HepG2 (cell line): ENCODE data around the gene NDUFA8. TPM values are rescaled to one million over a fixed set of nuclear protein-coding genes. Genes with fewer than 3 reads are reported as not detected.

Experiments
- EEA1 ChIP-seq: sonication (generic); formaldehyde crosslinking; IDR thresholded peaks from 2 replicates; pipeline ENCODE4 v1.5.1; 2020; ENCODE audit warnings: mild to moderate bottlenecking, missing genetic modification reagents, borderline replicate concordance
- GLI4 ChIP-seq: sonication (generic); formaldehyde crosslinking; IDR thresholded peaks from 2 replicates; pipeline ENCODE4 v1.5.1; 2020; ENCODE audit warnings: missing genetic modification reagents, mild to moderate bottlenecking, moderate library complexity, borderline replicate concordance
- MBD4 ChIP-seq: IDR thresholded peaks from 2 replicates; pipeline ENCODE4 v1.6.1; 2012; ENCODE audit warnings: low read length, inconsistent platforms, borderline replicate concordance
- MEF2D ChIP-seq: sonication (generic); formaldehyde crosslinking; IDR thresholded peaks from 2 replicates; pipeline ENCODE4 v1.5.1; 2020; ENCODE audit warnings: mild to moderate bottlenecking, missing genetic modification reagents
- PHF20 ChIP-seq: sonication (generic); formaldehyde crosslinking; IDR thresholded peaks from 2 replicates; pipeline ENCODE4 v1.5.0; 2020; ENCODE audit warnings: mild to moderate bottlenecking, missing genetic modification reagents
- RNF2 ChIP-seq: fragments of 450-650 bp; conservative IDR thresholded peaks from 2 replicates; pipeline ENCODE4 v1.6.1; 2016; ENCODE audit warnings: low read depth
- SYNCRIP ChIP-seq: fragments of 200-400 bp; formaldehyde crosslinking; IDR thresholded peaks from 2 replicates; pipeline ENCODE4 v1.6.1; 2018; ENCODE audit warnings: mild to moderate bottlenecking, low read depth, low read length; ENCODE audit not compliant: insufficient read depth
- TEF ChIP-seq: sonication (generic); formaldehyde crosslinking; IDR thresholded peaks from 2 replicates; pipeline ENCODE4 v1.5.0; 2020; ENCODE audit warnings: missing genetic modification reagents
- TSC22D2 ChIP-seq: sonication (generic); formaldehyde crosslinking; IDR thresholded peaks from 2 replicates; pipeline ENCODE4 v1.5.1; 2020; ENCODE audit warnings: missing genetic modification reagents, mild to moderate bottlenecking, borderline replicate concordance
- ZNF205 ChIP-seq: IDR thresholded peaks from 2 replicates; pipeline ENCODE4 v1.6.1; 2018; ENCODE audit warnings: missing biosample characterization, missing genetic modification reagents
- ZNF234 ChIP-seq: sonication (generic); formaldehyde crosslinking; conservative IDR thresholded peaks from 2 replicates; pipeline ENCODE4 v1.5.1; 2020; ENCODE audit warnings: mild to moderate bottlenecking, missing genetic modification reagents
- ZNF317 ChIP-seq: sonication (generic); formaldehyde crosslinking; IDR thresholded peaks from 2 replicates; pipeline ENCODE4 v1.5.0; 2020; ENCODE audit warnings: mild to moderate bottlenecking, missing genetic modification reagents
- ZNF747 ChIP-seq: sonication (generic); formaldehyde crosslinking; IDR thresholded peaks from 2 replicates; pipeline ENCODE4 v1.8.1; 2023; ENCODE audit warnings: missing genetic modification reagents, mild to moderate bottlenecking, borderline replicate concordance
- ZSCAN5A ChIP-seq: sonication (generic); formaldehyde crosslinking; IDR thresholded peaks from 2 replicates; pipeline ENCODE4 v1.8.0; 2022; ENCODE audit warnings: mild to moderate bottlenecking, missing genetic modification reagents, borderline replicate concordance
- polyA plus RNA-seq, 8 experiments: library from polyadenylated mRNA; depleted of rRNA in 3 of 8; stranded (reverse) in 7 of 8; unstranded in 1 of 8; fragments of >200 nt; fragmentation: Illumina TruSeq in 4 of 8; extraction: Trizol in 4 of 8; gene quantifications; 2 replicates each; pipeline versions ENCODE4 v1.2.1 to v1.2.3, GENCODE V29; 2011 to 2016; ENCODE audit warnings: low read depth in 4 of 8, missing spikeins in 1 of 8, mixed read lengths in 1 of 8; ENCODE audit not compliant: insufficient read depth in 1 of 8
- total RNA-seq, 5 experiments: library from RNA; depleted of rRNA; stranded (reverse); fragments of >200 nt; fragmentation: Illumina TruSeq; extraction: Trizol; gene quantifications; 2 replicates each; pipeline ENCODE4 v1.2.3, GENCODE V29; 2016; ENCODE audit warnings: low read depth in 1 of 5
- TF ChIP-seq, protein P1 (sequence below), 2 experiments: fragments of 450-650 bp in 1 of 2; sonication (generic) in 1 of 2; formaldehyde crosslinking in 1 of 2; IDR thresholded peaks; 2 replicates each; pipeline versions ENCODE4 v1.6.1 to v1.8.0; 2016 to 2022; ENCODE audit warnings: antibody characterized with exemption in 1 of 2, mild to moderate bottlenecking in 1 of 2, missing genetic modification reagents in 1 of 2

Gene NDUFA8
- total and polyA plus RNA-seq, 2 of the 13 experiments (the other 11 are each of a cell fraction or from before 2014, with no cell fraction given): 68.6 to 71.7 TPM

GRCh38 chr9:122159026-122159924 is at the start of gene NDUFA8, which contains the start of gene MORN5 (continued):
- TF ChIP-seq, protein P1, sequence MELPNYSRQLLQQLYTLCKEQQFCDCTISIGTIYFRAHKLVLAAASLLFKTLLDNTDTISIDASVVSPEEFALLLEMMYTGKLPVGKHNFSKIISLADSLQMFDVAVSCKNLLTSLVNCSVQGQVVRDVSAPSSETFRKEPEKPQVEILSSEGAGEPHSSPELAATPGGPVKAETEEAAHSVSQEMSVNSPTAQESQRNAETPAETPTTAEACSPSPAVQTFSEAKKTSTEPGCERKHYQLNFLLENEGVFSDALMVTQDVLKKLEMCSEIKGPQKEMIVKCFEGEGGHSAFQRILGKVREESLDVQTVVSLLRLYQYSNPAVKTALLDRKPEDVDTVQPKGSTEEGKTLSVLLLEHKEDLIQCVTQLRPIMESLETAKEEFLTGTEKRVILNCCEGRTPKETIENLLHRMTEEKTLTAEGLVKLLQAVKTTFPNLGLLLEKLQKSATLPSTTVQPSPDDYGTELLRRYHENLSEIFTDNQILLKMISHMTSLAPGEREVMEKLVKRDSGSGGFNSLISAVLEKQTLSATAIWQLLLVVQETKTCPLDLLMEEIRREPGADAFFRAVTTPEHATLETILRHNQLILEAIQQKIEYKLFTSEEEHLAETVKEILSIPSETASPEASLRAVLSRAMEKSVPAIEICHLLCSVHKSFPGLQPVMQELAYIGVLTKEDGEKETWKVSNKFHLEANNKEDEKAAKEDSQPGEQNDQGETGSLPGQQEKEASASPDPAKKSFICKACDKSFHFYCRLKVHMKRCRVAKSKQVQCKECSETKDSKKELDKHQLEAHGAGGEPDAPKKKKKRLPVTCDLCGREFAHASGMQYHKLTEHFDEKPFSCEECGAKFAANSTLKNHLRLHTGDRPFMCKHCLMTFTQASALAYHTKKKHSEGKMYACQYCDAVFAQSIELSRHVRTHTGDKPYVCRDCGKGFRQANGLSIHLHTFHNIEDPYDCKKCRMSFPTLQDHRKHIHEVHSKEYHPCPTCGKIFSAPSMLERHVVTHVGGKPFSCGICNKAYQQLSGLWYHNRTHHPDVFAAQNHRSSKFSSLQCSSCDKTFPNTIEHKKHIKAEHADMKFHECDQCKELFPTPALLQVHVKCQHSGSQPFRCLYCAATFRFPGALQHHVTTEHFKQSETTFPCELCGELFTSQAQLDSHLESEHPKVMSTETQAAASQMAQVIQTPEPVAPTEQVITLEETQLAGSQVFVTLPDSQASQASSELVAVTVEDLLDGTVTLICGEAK (IDR thresholded peaks at IDR 0.05): no peak
- TF ChIP-seq, protein P1 (CRISPR knock-in tag; IDR thresholded peaks at IDR 0.05): peak; percentile 67; the same call in 1 of the 2 replicates
- TF ChIP-seq ZSCAN5A (no peak), RNF2 (no peak), ZNF205 (CRISPR knock-in tag) (no peak), TSC22D2 (CRISPR knock-in tag) (no peak), GLI4 (CRISPR knock-in tag) (no peak), EEA1 (no peak; the same call in 1 of the 2 replicates), PHF20 (CRISPR knock-in tag) (peak; percentile 72), SYNCRIP (no peak), ZNF317 (CRISPR knock-in tag) (0 out of 2 replicates have a peak, but pooled peaks have one; percentile 42), MBD4 (no peak), TEF (CRISPR knock-in tag) (no peak), ZNF747 (CRISPR knock-in tag) (no peak), MEF2D (CRISPR knock-in tag) (no peak; the same call in 1 of the 2 replicates), ZNF234 (CRISPR knock-in tag) (no peak)
